ENCODE results near the gene ALLC. TPM values are rescaled to one million over a fixed set of nuclear protein-coding genes. Genes with fewer than 3 reads are reported as not detected.

Gene ALLC
- total and polyA plus RNA-seq, 7 donors = not detected

GRCh38 chr2:3643371-3644245 lies 14.4 kb upstream of the ALLC start:
- no peaks in the 10 kb centered on the region for H3K9me3 ChIP-seq
- H3K27me3 ChIP-seq (ENCODE audit: insufficient read depth in 3 of 3, low read length in 2 of 3) = no peaks in the 10 kb centered on the region
- no peak overlapping the region for H3K4me3 ChIP-seq
- no peak for ATAC-seq
- no peaks in the 10 kb centered on the region for H3K36me3 ChIP-seq (ENCODE audit: insufficient read depth in 1 of 2, low read depth in 1 of 2)
- no peak for TF ChIP-seq CTCF (IDR thresholded peaks at IDR 0.05)
- H3K4me1 ChIP-seq = no peaks in the 10 kb centered on the region
- intact Hi-C loops (cut with DNase I) = no loop called here
- 92% methylated on average over 48 of the region's 48 CpGs for WGBS, 3 donors
- no peak overlapping the region for H3K27ac ChIP-seq
- peak in 1 of 2 donors; percentile 36 for DNase-seq

GRCh38 chr2:3644246-3644525 lies 13.8 kb upstream of the ALLC start:
- no peaks in the 10 kb centered on the region for H3K27me3 ChIP-seq (ENCODE audit: insufficient read depth in 3 of 3, low read length in 2 of 3)
- no peaks in the 10 kb centered on the region for H3K36me3 ChIP-seq (ENCODE audit: insufficient read depth in 1 of 2, low read depth in 1 of 2)
- H3K4me1 ChIP-seq = no peaks in the 10 kb centered on the region
- no peak overlapping the region for H3K4me3 ChIP-seq
- DNase-seq (no peak), ATAC-seq (no peak)
- H3K9me3 ChIP-seq = no peaks in the 10 kb centered on the region
- no peak for TF ChIP-seq CTCF (IDR thresholded peaks at IDR 0.05)
- intact Hi-C loops (cut with DNase I) = no loop called here
- no peak overlapping the region for H3K27ac ChIP-seq

GRCh38 chr2:3644891-3645605 lies 13.0 kb upstream of the ALLC start:
- no peak for ATAC-seq
- Histone ChIP-seq H3K27me3 (ENCODE audit: insufficient read depth in 3 of 3, low read length in 2 of 3) (peaks cover 0 to 2% (median 0%) of the 10 kb centered on the region in 3 donors), H3K27ac (no peak overlapping the region), H3K4me3 (no peak overlapping the region), H3K36me3 (ENCODE audit: insufficient read depth in 1 of 2, low read depth in 1 of 2) (no peaks in the 10 kb centered on the region), H3K4me1 (no peaks in the 10 kb centered on the region), H3K9me3 (no peaks in the 10 kb centered on the region)
- intact Hi-C loops (cut with DNase I) = no loop called here
- no peak for TF ChIP-seq CTCF (IDR thresholded peaks at IDR 0.05)
- no peak for DNase-seq
- WGBS, 3 donors = 77 to 90% (median 83%) methylated on average over 15 of the region's 15 CpGs

- no peak for DNase-seq
- H3K27ac ChIP-seq = no peak overlapping the region
- H3K36me3 ChIP-seq (ENCODE audit: insufficient read depth in 1 of 2, low read depth in 1 of 2) = no peaks in the 10 kb centered on the region
- no peak for TF ChIP-seq CTCF (IDR thresholded peaks at IDR 0.05)
- WGBS, 3 donors = 78 to 82% (median 81%) methylated on average over 10 of the region's 10 CpGs
- no peak for ATAC-seq
- no peaks in the 10 kb centered on the region for H3K9me3 ChIP-seq
- peaks cover 0 to 3% (median 0%) of the 10 kb centered on the region in 3 donors for H3K27me3 ChIP-seq (ENCODE audit: insufficient read depth in 3 of 3, low read length in 2 of 3)
- H3K4me3 ChIP-seq = no peak overlapping the region
- no peaks in the 10 kb centered on the region for H3K4me1 ChIP-seq
- intact Hi-C loops (cut with DNase I) = no loop called here
These were observed 12.1 kb upstream of the ALLC start for GRCh38 chr2:3645745-3646389.

All from psoas muscle (tissue), 8 donors.